SHP77 (cell line): ENCODE results near the gene SNPH.
"Not testable (repeated sequence)": the region's sequence is repeated elsewhere in the genome, so short reads cannot be mapped to it uniquely, and the experiment has no call there.

Source experiments
- DNase-seq, 2 experiments: peaks; one replicate each; lab custom pipeline; 2025; lab: John Stamatoyannopoulos, UW

The SNPH gene, protein sequence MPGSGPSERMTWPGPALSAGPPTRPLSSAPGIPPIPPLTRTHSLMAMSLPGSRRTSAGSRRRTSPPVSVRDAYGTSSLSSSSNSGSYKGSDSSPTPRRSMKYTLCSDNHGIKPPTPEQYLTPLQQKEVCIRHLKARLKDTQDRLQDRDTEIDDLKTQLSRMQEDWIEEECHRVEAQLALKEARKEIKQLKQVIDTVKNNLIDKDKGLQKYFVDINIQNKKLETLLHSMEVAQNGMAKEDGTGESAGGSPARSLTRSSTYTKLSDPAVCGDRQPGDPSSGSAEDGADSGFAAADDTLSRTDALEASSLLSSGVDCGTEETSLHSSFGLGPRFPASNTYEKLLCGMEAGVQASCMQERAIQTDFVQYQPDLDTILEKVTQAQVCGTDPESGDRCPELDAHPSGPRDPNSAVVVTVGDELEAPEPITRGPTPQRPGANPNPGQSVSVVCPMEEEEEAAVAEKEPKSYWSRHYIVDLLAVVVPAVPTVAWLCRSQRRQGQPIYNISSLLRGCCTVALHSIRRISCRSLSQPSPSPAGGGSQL

DNA sequence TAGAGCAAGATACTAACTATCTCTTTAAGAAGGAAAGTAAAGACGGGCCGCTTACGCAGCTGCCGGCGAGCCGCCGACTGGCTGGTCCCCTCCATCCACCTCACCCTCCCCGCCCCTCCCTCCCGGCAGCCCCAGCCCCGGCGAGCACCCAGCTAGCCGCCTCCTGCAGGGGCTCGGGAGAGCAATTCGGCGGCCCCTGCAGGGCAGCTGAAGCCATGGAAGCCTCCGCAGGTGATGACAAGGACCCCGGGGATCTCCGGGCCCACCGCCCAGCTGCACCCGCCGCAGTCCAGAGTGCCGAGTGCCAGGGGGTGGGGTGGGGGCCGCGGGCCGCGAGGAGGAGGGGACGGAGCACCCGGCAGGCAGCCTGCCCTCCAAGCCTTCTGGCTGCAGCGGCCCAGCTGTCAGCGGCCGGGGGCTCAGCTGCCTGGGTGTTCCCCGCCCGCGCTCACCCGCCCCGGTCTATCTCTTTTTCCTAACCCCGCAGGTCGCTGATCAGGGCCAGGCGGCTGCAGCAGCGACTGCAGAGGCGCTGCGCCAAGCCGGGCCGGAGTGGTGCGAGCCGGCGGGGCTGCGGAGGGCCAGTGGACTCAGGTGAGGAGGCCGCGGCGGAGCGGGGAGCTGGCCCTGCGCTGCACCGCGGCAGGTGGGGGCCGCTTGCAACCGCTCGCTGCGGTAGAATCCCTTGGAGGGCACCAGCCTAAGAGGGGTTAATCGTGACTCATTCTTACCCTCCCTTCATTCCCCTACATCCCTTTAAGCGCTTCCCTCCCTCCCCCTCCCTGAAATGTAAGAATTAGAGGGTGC lies at the start of gene SNPH:
TSS of gene SNPH (plus strand) at position 128 of the 807 bp plus-strand sequence. CDS start 29,946 bp downstream, outside the sequence.
- peak; percentile 60 to 63 for DNase-seq

DNA sequence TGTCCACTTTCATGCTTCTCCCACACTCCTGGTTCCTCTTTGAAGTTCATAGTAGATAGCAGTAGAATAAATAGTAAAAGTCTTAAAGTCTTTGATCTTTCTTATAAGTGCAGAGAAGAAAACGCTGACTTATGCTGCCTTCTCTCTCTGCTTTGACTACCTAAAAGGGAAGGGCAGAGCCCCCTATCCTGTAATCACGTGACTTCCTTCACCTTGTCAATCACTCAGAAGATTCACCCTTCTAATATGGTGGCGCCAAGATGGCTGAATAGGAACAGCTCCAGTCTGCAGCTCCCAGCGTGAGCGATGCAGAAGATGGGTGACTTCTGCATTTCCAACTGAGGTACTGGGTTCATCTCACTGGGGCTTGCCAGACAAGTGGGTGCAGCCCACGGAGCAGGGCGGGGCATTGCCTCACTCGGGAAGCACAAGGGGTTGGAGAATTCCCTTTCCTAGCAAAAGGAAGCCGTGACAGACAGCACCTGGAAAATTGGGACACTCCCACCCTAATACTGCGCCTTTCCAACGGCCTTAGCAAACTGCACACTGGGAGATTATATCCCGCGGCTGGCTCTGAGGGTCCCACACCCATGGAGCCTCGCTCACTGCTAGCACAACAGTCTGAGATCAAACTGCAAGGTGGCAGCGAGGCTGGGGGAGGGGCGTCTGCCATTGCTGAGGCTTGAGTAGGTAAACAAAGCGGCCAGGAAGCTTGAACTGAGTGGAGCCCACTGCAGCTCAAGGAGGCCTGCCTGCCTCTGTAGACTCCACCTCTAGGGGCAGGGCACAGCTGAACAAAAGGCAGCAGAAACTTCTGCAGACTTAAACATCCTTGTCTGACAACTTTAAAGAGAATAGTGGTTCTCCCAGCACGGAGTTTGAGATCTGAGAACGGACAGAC lies 49.3 kb upstream of the SNPH start:
- not testable (repeated sequence) for DNase-seq

DNA sequence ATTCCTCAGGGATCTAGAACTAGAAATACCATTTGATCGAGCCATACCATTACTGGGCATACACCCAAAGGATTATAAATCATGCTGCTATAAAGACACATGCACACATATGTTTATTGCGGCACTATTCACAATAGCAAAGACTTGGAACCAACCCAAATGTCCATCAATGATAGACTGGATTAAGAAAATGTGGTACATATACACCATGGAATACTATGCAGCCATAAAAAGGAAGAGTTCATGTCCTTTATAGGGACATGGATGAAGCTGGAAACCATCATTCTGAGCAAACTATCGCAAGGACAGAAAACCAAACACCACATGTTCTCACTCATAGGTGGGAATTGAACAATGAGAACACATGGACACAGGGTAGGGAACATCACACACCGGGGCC lies 43.3 kb upstream of the SNPH start:
- DNase-seq, result not testable (repeated sequence)

DNA sequence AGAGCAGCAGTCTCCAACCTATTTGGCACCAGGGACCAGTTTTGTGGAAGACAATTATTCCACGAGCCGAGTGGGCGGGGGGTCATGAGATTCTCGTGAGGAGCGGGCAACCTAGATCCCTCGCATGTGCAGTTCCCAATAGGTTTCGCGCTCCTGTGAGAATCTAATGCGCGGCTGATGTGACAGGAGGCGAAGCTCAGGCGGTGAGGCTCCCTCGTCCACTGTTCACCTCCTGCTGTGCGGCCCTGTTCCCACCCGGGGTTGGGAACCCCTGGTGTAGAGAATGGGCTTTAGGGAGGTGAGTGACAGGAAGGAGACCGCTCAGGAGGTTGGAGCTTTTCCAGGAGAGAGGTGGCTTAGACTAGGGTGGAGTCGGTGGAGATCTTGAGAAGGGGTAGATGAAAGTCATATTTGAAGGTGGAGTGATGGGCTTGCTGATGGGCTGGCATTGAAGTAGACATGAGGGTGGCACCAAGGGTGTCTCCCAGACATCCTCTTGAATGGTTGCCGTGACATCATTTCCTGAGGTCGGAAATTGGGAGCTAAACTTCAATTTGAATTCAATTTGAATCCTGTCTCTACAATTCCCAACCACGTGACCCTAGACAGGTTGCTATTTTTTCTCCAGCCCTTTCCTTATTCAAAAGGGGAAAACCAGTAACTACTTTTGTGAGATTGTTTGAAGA lies 41.7 kb upstream of the SNPH start:
- no peak for DNase-seq

DNA sequence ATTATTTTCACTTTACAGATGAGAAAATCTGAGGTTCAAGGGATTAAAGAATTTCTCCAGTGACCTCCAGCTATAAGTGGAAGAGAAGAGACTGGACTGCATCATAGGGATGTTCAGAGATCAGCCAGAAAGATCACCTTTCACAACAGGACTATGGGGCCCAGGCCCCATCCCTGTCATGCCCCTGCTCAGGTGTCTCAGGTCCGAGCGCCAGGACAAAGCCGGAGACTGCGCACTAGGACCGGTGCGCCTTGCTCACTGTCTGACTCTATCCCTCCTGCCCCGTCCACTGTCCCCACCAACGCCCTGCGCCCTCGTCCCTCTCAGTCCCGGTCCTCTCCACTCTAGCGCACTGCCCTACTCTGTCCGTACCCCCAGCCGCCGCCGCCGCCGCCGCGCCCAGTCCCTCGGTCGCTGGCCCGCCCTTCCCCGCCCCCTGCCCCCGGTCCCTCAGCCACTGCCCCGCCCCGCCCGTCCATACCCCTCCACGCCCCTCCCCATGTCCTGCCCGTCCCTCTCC lies 40.8 kb upstream of the SNPH start:
- no peak for DNase-seq

DNA sequence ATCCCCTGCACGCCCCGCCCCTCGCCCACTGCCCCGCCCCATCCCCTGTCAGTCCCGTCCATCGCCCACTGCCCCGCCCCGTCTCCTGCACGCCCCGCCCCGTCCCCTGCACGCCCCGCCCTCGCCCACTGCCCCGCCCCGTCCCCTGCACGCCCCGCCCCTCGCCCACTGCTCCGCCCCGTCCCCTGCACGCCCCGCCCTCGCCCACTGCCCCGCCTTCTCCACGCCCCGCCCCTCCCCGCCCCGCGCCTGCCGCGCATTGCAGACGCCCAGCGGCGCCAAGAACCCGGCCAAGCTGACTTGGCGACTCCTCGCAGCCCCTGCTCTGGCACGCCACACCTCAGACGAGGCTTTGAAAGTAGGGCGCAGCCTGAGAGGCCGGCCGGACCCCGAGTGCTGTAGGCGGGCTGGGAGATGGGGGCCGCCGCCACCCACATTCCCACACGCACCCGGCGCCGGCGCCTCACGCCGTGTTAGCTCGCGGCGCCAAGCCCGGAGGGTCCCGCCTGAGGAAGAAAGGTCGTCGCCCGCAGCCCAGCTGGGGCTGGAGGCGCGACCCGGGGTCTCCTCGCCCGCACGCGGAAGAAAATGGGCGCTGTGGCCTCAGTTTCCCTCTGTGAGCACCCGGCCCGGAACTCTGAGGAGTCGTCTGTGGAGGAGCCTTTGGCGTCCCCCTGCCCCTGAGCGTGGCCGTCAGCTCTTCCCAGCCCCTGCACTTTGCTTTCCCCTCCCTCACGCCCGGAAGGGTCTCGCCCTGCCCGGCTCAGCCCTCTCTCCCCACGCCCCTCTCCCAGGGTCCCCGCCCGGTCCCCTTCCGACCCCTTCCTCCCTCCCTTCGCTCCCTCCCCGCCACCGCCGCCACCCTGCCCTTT lies 40.1 kb upstream of the SNPH start, which contains the start of gene RAD21L1:
TSS of gene RAD21L1 (plus strand) at position 262 of the 872 bp plus-strand sequence. CDS start 2,410 bp downstream, outside the sequence.
- DNase-seq, result no peak

DNA sequence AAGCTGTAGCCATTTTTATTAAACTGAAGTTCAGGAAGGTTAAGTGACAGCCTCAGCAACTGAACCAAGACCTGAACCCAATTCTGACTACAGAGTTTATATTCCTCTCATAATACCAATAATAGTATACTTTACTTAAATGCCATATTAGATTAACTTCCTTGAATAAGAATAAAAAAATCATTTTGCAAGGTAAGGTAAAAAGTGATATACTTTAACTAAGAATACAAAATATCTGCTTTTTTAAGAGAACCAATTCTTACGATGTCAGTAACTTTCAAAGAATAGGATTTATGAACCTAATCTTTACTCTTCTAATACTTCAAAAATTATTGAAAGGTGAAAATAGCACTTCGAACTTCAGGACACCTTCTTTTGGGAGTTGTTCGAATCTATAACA lies 36.6 kb upstream of the SNPH start:
- no peak for DNase-seq

DNA sequence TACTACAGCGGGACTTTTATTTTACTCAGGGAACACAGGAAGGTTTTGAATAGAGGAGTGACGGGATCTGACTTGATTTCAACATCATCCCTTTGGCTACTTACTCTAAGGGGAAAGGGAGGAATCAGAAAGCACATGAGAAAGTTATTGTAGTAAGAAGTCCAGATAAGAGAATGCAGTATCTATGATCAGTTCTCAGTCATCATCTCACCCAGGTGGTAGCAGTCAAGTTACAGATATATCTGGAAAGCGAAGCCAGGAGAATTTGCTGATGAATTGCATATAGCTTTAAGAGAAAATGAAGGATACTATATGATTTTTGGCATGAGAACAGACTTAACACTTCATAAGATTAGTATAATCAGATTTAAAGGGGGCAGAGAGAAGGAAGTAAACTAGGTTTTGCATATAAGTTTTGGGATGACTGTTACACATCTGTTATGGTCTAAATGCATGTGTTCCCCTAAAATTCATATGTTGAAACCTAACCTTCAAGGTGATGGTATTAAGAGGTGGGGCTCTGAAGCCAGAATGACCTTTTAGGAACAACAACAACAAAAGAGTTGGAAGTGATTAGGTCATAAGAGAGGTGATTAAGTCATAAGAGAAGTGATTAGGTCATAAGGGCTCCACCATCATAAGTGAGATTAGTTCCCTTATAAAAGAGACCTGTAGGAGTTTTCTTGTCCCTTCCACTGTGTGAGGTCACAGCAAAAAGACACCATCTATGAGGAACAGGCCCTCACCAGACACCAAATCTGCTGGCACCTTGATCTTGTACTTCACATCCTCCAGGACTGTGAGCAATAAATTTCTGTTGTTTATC lies 33.6 kb upstream of the SNPH start:
- no peak for DNase-seq

DNA sequence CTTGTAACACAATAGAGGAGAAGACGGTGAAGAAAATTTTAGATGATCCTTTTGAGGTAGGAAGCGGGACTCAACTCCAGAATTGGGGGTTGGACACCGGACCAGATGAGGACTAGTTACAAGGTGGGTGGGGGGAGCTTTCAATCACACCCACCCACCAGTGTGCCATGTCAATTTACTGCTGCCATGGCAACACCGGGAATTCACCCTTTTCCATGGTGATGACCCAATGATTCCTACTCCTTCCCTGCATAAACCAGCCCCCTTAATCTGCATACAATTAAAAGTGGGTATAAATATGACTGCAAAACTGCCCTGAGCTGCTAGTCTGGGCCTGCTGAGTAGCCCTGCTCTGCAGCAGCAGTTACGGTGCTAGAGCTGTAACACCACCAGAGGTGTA lies 25.5 kb upstream of the SNPH start:
- no peak for DNase-seq

DNA sequence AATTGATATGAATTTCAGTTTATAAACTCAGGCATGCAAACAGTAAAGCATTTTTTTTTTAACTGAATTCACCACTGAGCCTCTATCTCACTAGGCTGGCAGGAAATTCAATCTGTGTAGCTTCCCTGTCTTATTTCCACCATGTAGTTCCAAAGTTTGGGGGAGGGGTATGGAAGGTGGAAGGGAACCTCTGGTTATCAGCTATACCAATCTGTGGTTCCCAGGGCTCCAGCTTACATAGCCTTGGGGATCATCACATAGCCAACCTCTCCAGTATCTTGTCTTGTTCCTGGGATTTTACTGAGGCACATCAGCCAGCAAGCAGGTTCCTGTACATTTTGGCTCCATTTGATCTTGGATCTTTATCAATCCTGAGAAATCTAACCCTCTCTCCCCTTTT lies 24.6 kb upstream of the SNPH start:
- no peak for DNase-seq

DNA sequence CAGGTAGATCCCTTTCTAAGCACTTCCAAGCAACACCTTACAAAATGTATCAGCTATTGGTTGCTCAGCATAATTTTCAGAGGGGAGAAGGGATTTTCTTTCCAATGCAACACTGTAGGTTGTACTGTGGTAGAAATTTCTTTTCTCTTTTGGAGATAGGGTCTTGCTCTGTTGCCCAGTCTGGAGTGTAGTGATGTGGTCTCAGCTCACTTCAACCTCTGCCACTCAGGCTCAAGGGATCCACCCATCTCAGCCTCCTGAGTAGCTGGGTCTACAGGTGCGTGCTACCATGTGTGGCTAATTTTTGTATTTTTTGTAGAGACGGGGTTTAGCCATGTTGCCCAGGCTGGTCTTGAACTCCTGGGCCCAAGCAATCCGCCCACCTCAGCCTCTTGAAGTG lies 24.0 kb upstream of the SNPH start:
- DNase-seq, result no peak

DNA sequence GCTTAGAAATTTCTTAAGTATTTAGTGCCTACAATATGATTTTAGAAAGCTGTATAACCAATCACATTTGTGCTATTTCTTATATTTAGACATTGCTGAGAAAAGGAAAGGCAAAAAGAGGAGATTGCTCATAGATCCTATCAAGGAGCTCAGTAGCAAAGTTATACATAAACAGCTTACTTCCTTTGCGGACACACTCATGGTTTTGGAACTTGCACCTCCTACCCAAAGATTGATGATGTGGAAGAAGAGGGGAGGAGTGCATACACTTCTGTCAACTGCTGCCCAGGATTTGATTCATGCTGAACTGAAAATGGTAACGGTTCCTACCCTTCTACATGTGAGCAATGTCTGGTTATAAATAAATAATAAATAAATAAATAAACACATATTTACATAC lies 23.6 kb upstream of the SNPH start:
- DNase-seq, result no peak

DNA sequence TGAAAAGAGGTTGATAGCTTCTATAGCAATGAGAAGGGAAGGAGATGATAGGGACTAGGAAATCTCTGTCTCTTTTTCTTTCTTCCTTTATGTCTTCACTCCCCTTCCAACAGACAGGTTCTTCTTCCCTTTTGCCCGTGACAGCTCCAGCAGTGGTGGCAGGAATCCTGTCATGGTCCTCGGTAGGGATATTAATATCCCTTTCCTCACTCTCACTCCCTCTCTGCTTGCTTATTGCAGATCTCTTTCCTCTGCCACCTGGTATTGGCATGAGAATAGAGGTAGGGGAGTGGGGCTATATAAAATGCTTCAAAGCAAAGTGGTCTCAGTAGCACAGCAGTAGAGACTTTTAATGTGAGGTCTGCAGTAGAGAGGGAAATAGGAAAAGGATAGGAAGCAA lies 20.5 kb upstream of the SNPH start:
- DNase-seq, result no peak

DNA sequence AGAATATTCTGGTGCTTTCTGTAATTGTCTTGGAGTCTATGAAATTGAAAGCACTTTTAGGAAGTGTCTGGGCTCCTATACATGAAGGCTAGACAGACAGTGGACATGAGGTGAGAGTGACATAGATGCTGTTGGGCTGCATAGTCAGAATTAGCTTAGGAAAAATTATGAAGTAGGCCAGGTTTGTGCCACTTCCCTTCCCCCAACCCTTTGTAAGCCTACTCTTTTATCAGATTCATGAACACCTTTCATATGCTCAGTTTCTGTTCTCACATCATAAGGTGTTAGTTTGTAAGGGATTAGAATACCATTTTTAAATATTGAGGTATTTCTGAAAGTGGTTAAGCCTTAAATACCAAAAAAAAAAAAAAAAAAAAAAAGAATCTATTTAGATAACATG lies 18.4 kb upstream of the SNPH start:
- no peak for DNase-seq

DNA sequence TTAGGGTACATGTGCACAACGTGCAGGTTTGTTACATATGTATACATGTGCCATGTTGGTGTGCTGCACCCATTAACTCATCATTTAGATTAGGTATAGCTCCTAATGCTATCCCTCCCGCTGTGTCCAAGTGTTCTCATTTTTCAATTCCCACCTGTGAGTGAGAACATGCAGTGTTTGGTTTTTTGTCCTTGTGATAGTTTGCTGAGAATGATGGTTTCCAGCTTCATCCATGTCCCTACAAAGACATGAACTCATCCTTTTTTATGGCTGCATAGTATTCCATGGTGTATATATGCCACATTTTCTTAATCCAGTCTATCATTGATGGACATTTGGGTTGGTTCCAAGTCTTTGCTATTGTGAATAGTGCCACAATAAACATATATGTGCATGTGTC lies 15.8 kb upstream of the SNPH start:
- DNase-seq, result not testable (repeated sequence)

DNA sequence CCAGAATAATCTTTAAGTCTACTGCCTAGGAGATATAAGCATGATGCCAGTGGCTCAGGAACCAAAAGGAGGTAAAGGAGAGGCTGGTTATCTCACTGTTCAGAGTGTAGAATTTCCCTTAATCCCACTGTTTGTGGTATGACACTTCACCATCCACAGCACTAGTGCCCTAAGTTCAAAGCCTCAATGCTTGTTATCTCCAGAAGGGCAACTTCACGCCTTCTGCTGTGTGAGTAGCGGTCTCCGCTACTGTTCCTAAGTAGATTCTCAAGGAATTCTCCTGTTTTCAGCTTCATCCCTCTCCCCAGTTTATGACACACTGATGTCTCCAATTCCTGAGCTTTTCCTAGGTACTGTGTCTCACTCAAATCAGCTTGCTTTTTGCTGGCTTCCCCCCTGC lies 13.7 kb upstream of the SNPH start:
- DNase-seq, result no peak

DNA sequence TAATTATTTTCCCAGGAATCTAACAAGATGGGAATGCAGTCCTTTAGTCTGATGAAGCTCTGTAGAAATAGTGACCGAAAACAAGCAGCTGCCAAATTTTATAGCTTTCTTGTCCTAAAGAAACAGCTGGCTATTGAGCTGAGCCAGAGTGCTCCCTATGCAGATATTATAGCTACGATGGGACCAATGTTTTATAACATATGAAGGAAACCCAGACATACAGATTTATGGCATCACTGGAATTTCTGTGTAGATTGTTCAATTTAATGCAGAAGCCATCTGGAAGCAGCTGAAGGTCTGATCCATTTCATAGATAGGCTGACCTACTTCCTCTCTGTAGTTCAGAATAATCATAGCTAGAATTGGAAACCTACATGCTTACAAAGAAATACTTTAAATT lies 11.8 kb upstream of the SNPH start:
- DNase-seq, result no peak

DNA sequence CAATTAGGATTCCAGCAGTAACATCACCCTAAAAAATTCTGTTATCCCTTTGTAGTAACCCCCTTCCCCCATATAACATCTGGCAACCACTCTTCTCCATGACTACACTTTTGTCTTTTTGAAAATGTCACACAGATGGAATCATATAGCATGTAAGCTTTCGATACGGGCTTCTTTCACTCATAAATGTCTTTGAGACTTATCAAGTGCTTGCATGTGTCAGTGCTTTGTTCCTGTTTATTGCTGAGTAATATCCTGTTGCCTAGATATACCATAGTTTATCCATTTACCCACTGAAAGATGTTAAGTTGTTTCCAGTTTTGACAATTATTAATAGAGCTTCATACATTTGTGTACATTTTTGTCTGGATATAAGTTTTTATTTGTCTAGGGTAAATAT lies 10.4 kb upstream of the SNPH start:
- DNase-seq, result no peak

DNA sequence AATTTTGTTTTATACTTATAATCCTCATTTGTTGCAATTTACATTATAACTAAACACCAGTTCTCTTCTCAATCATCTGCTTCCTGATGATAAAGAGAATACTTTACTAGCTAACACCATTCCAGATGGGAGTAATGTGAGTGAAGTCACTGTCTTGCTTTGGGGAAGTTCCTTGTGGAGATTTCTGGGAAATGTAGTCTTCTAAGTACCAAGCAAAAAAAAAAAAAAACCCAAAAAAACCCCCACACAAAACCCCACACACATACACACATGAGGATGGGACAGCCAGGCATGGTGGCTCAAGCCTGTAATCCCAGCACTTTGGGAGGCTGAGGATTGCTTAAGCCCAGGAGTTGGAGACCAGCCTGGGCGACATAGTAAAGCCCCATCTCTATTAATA lies 2.2 kb upstream of the SNPH start:
- DNase-seq, result no peak
